Loucy (cell line): Measurements from ENCODE around the gene MAPRE2.
A peak's percentile ranks its signal among the peaks of the same experiment; 100 is the strongest.

Experiments
- H2AFZ ChIP-seq: fragments of 200-600 bp; sonication (generic); 2 replicates; pipeline ENCODE4 v1.6.0; 2016; ENCODE audit warnings: antibody characterized with exemption, mild to moderate bottlenecking, low read length, moderate library complexity
- H3F3A ChIP-seq: fragments of 200-600 bp; 2 replicates; pipeline ENCODE4 v1.6.0; 2016; ENCODE audit warnings: antibody characterized with exemption, low read depth, mild to moderate bottlenecking
- H3K27me3 ChIP-seq: fragments of 200-600 bp; sonication (generic); 2 replicates; pipeline ENCODE4 v1.6.1; 2014; ENCODE audit warnings: low read length, mild to moderate bottlenecking; ENCODE audit not compliant: insufficient read depth, poor library complexity, severe bottlenecking
- H3K36me3 ChIP-seq: fragments of 200-600 bp; sonication (generic); 2 replicates; pipeline ENCODE4 v1.6.1; 2016; ENCODE audit warnings: low read length; ENCODE audit not compliant: insufficient read depth
- H3K4me1 ChIP-seq: fragments of 200-600 bp; sonication (generic); 2 replicates; pipeline ENCODE4 v1.5.1; 2014; ENCODE audit warnings: low read length, mild to moderate bottlenecking; ENCODE audit not compliant: insufficient read depth, poor library complexity, severe bottlenecking
- H3K4me2 ChIP-seq: fragments of 200-600 bp; sonication (generic); 2 replicates; pipeline ENCODE4 v1.6.0; 2014; ENCODE audit warnings: antibody characterized with exemption, low read length, low read depth, mild to moderate bottlenecking; ENCODE audit not compliant: poor library complexity, severe bottlenecking
- H3K4me3 ChIP-seq: fragments of 200-600 bp; sonication (generic); 2 replicates; pipeline ENCODE4 v1.5.1; 2014; ENCODE audit warnings: low read length, mild to moderate bottlenecking, mixed read lengths; ENCODE audit not compliant: poor library complexity, severe bottlenecking
- H3K79me2 ChIP-seq: fragments of 200-600 bp; sonication (generic); 2 replicates; pipeline ENCODE4 v1.6.1; 2014; ENCODE audit warnings: low read length; ENCODE audit not compliant: insufficient read depth
- H3K9ac ChIP-seq: fragments of 200-600 bp; sonication (generic); 2 replicates; pipeline ENCODE4 v1.6.0; 2014; ENCODE audit warnings: mild to moderate bottlenecking, low read depth, low read length, moderate library complexity; ENCODE audit not compliant: poor library complexity, severe bottlenecking
- H3K9me2 ChIP-seq: fragments of 200-600 bp; sonication (generic); replicated peaks from 2 replicates; pipeline ENCODE4 v1.6.1; 2016; ENCODE audit warnings: low read depth, low read length, mixed read lengths
- H3K9me3 ChIP-seq: fragments of 200-600 bp; sonication (generic); 2 replicates; pipeline ENCODE4 v1.6.1; 2014; ENCODE audit warnings: mild to moderate bottlenecking, antibody characterized with exemption, low read length, low read depth; ENCODE audit not compliant: insufficient read depth
- H4K20me1 ChIP-seq: fragments of 200-600 bp; sonication (generic); 2 replicates; pipeline ENCODE4 v1.6.0; 2014; ENCODE audit warnings: antibody characterized with exemption, low read length, mild to moderate bottlenecking; ENCODE audit not compliant: insufficient read depth, poor library complexity, severe bottlenecking
- CTCF ChIP-seq: fragments of 200-600 bp; sonication (generic); conservative IDR thresholded peaks from 2 replicates; pipeline ENCODE4 v1.5.1; 2014; ENCODE audit warnings: mild to moderate bottlenecking, antibody characterized with exemption, low read length
- EZH2phosphoT487 ChIP-seq: fragments of 200-600 bp; IDR thresholded peaks from 2 replicates; pipeline ENCODE4 v1.6.1; 2018; ENCODE audit warnings: antibody characterized with exemption, mild to moderate bottlenecking, moderate library complexity, borderline replicate concordance

Gene MAPRE2

DNA sequence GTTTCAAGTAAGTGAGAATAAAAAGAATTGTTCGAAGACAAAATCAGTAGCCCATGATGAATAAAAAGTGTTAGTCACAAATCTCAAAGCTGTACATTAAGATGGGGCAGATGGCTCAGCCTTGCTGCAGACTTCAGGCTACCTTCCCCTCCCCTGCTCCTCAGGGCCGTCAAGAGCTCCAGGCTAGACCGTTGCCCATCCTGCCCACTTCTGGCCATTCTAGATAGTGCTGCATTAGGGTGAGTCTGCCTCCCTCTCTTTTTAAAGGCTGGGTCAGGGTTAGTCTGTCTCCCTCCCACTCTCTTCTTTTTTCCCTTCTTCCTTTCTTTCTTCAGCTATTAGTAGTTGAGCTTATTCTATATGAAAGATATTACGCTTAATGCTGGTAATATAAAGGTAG is 86.0 kb downstream of the MAPRE2 start:
- no peaks in the 10 kb centered on the region for H3K27me3 ChIP-seq
- no peaks in the 10 kb centered on the region for H3K9me2 ChIP-seq
- H3K79me2 ChIP-seq = peaks cover 10% of the 10 kb centered on the region; the same call in 1 of the 2 replicates
- no peak overlapping the region for H2AFZ ChIP-seq
- peaks cover 5% of the 10 kb centered on the region; the same call in 1 of the 2 replicates for H3K9me3 ChIP-seq
- peaks cover 54% of the 10 kb centered on the region; the same call in 1 of the 2 replicates for H3K36me3 ChIP-seq
- H3K4me1 ChIP-seq = peaks cover 7% of the 10 kb centered on the region
- no peak for TF ChIP-seq EZH2phosphoT487
- TF ChIP-seq CTCF = peak; percentile 47
- H4K20me1 ChIP-seq = peaks cover 3% of the 10 kb centered on the region
- no peaks in the 10 kb centered on the region for H3F3A ChIP-seq
- H3K9ac ChIP-seq = no peak overlapping the region
- no peak overlapping the region for H3K4me2 ChIP-seq
- H3K4me3 ChIP-seq = no peak overlapping the region

DNA sequence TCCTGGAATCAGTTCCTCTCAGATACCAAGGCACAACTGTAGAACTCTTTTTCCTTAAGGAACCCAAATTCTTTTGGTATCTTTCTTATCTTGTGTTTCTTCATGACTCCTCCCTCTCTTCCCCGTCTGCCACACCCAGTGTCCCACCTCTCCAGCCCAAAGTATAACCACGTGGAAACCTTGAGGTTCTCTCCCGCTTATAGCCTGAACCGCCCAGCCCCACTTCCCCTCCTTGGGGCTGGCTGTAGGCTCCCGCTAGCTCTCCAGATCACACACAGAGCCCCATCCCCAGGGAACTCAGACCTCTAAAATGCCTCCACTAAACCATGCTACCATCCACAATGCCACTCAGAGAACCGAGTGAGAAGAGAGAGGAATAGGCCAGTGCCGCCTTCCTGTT is 87.5 kb downstream of the MAPRE2 start:
- TF ChIP-seq CTCF (no peak), EZH2phosphoT487 (no peak)
- Histone ChIP-seq H3K4me1 (no peaks in the 10 kb centered on the region), H3F3A (no peaks in the 10 kb centered on the region), H3K4me3 (no peak overlapping the region), H2AFZ (no peak overlapping the region), H3K9ac (no peak overlapping the region), H3K4me2 (no peak overlapping the region), H3K79me2 (peaks cover 10% of the 10 kb centered on the region; the same call in 1 of the 2 replicates), H3K9me2 (no peaks in the 10 kb centered on the region), H4K20me1 (peaks cover 3% of the 10 kb centered on the region), H3K27me3 (no peaks in the 10 kb centered on the region), H3K36me3 (peaks cover 69% of the 10 kb centered on the region; the same call in 1 of the 2 replicates), H3K9me3 (peaks cover 5% of the 10 kb centered on the region; the same call in 1 of the 2 replicates)

DNA sequence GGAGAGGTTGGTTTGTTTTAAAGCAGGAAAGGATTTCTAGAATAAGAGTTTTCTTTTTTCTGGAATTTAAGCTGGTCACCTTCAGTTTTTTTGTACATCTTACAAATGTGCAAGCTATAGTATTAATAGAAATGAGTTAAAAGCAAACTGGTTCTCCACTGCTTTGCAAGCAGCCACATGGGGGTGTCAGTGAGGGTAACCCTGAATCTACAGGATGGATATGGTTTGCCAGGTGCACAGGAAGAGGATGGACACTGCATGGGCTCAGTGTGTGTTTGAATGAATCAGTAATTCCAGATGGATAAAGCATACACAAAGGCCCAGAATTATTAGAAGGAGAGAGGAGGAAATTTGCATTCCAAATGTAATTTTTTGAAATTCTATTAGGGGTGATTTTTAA is 89.0 kb downstream of the MAPRE2 start:
- no peaks in the 10 kb centered on the region for H3K27me3 ChIP-seq
- H4K20me1 ChIP-seq = no peaks in the 10 kb centered on the region
- TF ChIP-seq EZH2phosphoT487 (no peak), CTCF (peak; percentile 19; the same call in 1 of the 2 replicates)
- H3K4me1 ChIP-seq = no peaks in the 10 kb centered on the region
- no peak overlapping the region for H3K4me2 ChIP-seq
- no peak overlapping the region for H2AFZ ChIP-seq
- no peaks in the 10 kb centered on the region for H3F3A ChIP-seq
- H3K9ac ChIP-seq = no peak overlapping the region
- no peaks in the 10 kb centered on the region; the same call in 1 of the 2 replicates for H3K79me2 ChIP-seq
- no peaks in the 10 kb centered on the region for H3K9me2 ChIP-seq
- no peak overlapping the region for H3K4me3 ChIP-seq
- H3K36me3 ChIP-seq = peaks cover 84% of the 10 kb centered on the region; the same call in 1 of the 2 replicates
- no peaks in the 10 kb centered on the region for H3K9me3 ChIP-seq
